Ovary (tissue), 3 donors: ENCODE measurements around the gene FAM53B.

Experiments
- POLR2A ChIP-seq: fragments of 450-650 bp; IDR thresholded peaks from one replicate; pipeline ENCODE4 v1.6.1; 2017; ENCODE audit warnings: antibody characterized with exemption, mild to moderate bottlenecking, moderate library complexity
- TF ChIP-seq, protein P1 (sequence below), 3 donors: fragments of 450-650 bp in 2 of 3; fragments of 200-600 bp in 1 of 3; IDR thresholded peaks; one replicate each; pipeline versions ENCODE4 v1.5.1 to v1.8.0; 2016 to 2022; ENCODE audit warnings: antibody characterized with exemption in 3 of 3, mild to moderate bottlenecking in 1 of 3
- donor health status: DM: no; HTN: no; CAD: no.

DNA sequence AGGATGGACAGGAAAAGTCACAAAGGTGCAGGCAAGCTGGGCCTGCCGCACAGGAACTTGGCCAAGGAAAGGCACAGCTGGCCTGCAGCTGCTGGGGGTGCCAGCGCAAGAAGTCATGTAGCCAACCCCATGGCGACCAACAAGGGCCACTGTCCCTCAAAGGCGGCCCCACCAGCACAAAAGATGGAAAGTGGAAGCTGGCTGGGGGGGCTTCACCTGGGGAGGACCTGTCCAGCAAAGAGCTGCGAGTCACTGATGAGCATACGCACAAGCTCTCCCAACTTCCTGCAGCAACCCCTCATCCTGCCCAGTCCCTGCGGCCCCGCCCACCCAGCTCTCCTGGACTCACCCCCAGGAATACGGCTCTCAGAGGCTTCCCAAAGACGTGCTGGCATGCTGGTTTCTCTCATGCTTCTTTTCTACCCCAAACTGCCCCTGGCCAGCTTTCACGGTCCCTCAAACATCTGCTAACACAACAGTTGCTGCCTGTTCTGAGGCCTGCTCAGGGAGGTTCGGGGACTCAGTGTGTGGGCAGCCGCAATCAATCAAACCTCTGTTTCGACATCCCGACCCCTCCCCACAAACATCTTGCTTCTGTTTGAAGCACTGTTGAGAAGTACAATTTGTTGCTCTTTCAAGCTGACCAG, 67.6 kb downstream of the FAM53B start:
- TF ChIP-seq, protein P1, sequence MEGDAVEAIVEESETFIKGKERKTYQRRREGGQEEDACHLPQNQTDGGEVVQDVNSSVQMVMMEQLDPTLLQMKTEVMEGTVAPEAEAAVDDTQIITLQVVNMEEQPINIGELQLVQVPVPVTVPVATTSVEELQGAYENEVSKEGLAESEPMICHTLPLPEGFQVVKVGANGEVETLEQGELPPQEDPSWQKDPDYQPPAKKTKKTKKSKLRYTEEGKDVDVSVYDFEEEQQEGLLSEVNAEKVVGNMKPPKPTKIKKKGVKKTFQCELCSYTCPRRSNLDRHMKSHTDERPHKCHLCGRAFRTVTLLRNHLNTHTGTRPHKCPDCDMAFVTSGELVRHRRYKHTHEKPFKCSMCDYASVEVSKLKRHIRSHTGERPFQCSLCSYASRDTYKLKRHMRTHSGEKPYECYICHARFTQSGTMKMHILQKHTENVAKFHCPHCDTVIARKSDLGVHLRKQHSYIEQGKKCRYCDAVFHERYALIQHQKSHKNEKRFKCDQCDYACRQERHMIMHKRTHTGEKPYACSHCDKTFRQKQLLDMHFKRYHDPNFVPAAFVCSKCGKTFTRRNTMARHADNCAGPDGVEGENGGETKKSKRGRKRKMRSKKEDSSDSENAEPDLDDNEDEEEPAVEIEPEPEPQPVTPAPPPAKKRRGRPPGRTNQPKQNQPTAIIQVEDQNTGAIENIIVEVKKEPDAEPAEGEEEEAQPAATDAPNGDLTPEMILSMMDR (IDR thresholded peaks at IDR 0.05): no peak
- TF ChIP-seq POLR2A: no peak
